D721Med (cell line): ENCODE measurements around the gene BICDL2.
A peak's percentile ranks its signal among the peaks of the same experiment; 100 is the strongest.

Experiments used
- DNase-seq: peaks from one replicate; pipeline ENCODE4 v3.0.0; 2011; ENCODE audit warnings: low spot score; ENCODE audit not compliant: insufficient read length
- FAIRE-seq: peaks from 2 replicates; lab custom pipeline; 2011; peaks lifted over from hg19 to GRCh38; lab: Jason Lieb, UNC
- CTCF ChIP-seq: IDR thresholded peaks from 2 replicates; pipeline ENCODE4 v1.5.1; 2012; ENCODE audit warnings: mild to moderate bottlenecking, control low read depth; ENCODE audit not compliant: insufficient read depth; ENCODE audit errors: missing control alignments

The BICDL2 gene

DNA sequence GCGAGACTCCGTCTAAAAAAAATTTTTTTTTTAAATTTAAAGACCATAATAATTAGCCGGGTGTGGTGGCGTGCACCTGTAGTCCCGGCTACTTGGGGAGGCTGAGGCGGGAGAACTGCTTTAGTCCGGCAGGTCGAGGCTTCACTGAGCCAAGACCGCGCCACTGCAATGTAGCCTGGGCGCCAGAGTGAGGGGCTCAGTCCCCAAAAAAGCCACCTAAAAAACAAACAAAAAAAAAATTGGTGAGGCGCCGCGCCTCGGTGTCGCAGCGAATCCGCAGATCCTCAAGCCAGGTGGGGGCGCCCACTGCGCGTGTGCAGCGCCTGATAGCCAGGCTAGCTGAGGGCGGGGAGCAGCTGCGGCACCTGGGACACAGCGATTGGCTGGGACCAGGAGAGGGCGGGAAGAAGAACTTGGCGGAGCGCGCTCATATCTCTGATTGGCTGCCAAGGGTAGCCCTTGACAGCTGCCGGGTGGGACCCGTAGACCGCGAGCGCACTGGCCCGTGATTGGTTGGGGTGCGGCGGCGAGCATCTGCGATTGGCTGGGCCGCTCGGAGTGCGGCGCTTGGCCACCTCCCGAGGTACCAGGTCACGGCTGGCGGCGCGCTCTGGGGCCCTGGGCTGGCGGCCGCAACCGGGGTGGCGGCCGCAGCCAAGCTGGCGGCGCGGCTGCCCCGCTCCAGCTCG lies 33.0 kb downstream of the BICDL2 start:
- DNase-seq (peak; percentile 94), FAIRE-seq (no peak)
- peak; percentile 61 for TF ChIP-seq CTCF

DNA sequence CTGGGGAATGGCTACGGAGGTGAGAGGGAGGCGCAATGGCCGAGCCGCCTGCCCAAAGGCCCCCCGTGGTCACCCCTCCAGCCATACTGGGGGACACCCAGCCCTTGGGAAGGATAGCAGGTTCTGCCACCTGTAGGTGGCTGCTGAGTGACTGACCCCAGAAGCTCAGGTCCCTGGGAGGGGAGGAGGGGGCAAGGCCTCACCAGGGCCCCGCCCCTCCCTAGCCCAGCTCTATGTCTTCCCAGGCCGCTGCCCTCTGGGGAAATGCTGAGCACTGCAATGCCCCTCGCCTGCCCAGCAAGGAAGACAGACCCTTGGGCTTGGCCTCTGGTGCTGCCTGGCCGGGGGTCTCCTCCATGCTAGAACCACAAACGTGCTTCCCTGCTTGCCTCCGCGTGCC lies 35.4 kb downstream of the BICDL2 start:
- TF ChIP-seq CTCF, result no peak
- DNase-seq (no peak), FAIRE-seq (no peak)

DNA sequence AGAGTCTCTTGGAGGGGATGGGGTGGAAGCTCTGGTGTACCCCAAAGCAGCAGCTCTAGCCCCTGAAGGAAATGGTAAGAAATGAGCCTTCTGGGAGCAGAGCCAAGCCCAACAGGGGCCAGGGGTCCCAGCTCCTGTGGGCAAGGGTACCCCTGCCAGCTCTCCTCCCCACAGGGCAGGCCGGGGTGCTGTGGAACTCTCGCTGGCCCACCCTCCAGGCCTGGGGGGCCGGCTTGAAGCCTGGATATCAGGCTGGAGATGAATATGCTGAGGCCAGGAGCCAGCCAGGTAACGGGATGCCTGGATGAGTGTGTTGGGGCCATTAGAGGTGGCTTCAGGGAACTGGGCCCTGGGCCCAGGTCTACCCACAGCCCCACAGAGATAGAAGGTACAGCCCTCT lies 36.2 kb downstream of the BICDL2 start:
- no peak for FAIRE-seq

GRCh38 chr16:2999929-3000328 lies 36.8 kb downstream of the BICDL2 start:
- DNase-seq, result no peak
- no peak for TF ChIP-seq CTCF
- FAIRE-seq, result no peak

More for the DNA sequence above, 36.2 kb downstream of the BICDL2 start:
- no peak for TF ChIP-seq CTCF
- no peak for DNase-seq

DNA sequence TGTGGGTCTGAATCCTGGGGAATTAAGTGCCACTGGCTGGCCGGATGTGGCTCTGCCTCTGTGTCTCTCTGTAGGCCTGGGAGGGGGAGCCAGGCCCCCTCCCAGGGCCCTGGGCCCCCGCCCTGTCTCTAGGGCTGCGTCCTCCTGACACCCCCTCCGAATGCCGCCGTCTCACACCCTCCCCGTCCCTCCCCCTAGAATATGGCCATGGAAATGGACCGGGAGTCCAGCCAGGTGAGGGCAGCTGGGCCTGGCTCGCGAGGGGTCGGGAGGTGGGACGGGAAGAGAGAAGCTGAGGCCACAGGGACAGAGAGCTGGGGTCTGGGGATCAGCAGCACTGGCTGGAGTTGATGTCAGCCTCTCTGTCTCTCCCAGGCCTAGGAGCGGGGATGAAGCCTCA lies 40.4 kb downstream of the BICDL2 start:
- DNase-seq, result no peak

GRCh38 chr16:2992383-2993081 lies 44.2 kb downstream of the BICDL2 start:
- no peak for FAIRE-seq
- DNase-seq, result no peak
- TF ChIP-seq CTCF, result no peak

More for the DNA sequence above, 40.4 kb downstream of the BICDL2 start:
- FAIRE-seq, result no peak
- TF ChIP-seq CTCF, result no peak

- DNase-seq (no peak), FAIRE-seq (no peak)
- no peak for TF ChIP-seq CTCF
Observed at GRCh38 chr16:2991566-2992261, 45.0 kb downstream of the BICDL2 start.
